HG03439 (cell line): ENCODE results near the gene IGFN1.
"Not testable (repeated sequence)": the region's sequence is repeated elsewhere in the genome, so short reads cannot be mapped to it uniquely, and the experiment has no call there.

Experiments used
- ATAC-seq: cut with Tn5 transposase; IDR thresholded peaks from one replicate; pipeline ENCODE4 v1.9.1; 2021; ENCODE audit warnings: mild to moderate bottlenecking, moderate library complexity; ENCODE audit not compliant: unreplicated experiment

IGFN1 gene

DNA sequence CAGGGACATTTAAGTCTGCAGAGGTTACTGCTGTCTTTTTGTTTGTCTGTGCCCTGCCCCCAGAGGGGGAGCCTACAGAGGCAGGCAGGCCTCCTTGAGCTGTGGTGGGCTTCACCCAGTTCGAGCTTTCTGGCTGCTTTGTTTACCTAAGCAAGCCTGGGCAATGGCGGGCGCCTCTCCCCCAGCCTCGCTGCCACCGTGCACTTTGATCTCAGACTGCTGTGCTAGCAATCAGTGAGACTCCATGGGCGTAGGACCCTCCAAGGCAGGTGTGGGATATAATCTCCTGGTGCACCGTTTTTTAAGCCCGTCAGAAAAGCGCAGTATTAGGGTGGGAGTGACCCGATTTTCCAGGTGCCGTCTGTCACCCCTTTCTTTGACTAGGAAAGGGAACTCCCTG, 49.0 kb downstream of the IGFN1 start:
- ATAC-seq = not testable (repeated sequence)

GRCh38 chr1:201240171-201240570, 49.5 kb downstream of the IGFN1 start:
- ATAC-seq = no peak

- no peak for ATAC-seq
These were observed 51.1 kb downstream of the IGFN1 start for GRCh38 chr1:201241736-201242135.

- ATAC-seq = no peak
These were observed 54.5 kb downstream of the IGFN1 start for GRCh38 chr1:201245082-201245481.

DNA sequence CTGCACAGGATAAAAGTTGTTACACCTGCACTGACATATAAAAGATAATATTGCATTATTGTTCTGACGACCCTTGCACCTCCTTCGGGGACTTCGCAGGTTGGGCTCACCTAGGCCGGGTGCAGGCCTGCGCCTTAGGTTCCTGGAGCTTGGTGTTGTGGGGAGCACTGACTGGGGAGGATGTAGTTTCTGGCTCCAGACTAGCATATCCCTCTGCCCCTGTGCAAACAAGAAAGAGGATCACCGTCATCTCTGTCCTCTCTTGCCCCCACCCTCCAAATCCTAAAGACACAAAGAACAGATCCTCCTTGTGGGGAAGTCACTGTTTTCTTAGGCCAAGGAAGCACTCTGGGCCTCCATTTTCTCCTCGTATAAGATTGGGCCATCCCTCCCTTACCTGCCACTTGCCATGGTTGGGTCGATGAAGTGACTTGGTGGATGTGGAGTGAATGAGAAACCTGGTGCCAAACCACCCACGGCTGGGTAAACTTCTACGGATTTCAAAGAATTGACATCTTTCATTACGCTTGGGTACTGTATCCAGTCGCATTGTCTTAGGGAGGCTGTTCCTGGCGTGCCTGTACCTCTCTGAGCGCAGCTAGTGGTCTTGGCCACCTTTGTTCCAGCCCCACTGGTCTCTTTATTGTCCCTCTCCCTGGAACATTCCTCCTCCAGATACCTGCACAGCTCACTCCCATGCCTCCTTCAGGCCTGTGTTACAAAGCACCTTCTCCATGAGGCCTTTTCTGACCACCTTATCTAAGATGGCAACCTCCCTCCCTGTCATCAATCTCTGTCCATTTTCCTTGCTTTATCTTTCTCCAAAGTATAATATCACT, 58.3 kb downstream of the IGFN1 start:
- no peak for ATAC-seq

- no peak for ATAC-seq
These were observed 59.8 kb downstream of the IGFN1 start for GRCh38 chr1:201250326-201251011.

GRCh38 chr1:201251411-201251810, 60.8 kb downstream of the IGFN1 start:
- ATAC-seq = no peak

DNA sequence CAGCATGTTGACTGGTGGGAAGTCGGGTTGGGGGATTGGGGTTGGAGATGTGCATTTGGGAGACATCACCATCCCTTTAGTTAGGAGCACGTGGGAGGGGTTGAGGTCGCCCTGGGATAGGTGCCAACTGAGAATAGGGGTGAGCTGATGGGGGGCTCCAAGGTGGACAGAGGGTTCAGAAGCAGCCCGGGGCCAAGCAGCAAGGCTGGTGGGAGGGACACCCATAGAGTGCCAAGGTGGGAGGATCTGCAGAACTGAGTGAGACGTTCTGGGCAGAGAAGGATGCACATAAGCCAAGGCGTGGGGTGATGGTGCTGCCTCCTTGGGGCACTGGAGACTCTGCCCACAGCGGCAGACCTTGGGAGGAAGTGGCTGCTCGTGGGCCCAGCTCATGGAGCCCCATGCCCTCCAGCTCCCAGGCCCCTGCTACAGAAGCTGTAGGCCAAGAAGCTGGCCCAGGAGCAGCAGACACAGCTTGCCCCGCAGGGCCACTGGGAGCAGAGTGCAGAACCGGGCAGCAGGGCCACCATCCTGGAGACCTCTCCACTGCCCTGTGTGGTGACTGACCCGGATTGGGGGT, 61.3 kb downstream of the IGFN1 start:
- no peak for ATAC-seq

DNA sequence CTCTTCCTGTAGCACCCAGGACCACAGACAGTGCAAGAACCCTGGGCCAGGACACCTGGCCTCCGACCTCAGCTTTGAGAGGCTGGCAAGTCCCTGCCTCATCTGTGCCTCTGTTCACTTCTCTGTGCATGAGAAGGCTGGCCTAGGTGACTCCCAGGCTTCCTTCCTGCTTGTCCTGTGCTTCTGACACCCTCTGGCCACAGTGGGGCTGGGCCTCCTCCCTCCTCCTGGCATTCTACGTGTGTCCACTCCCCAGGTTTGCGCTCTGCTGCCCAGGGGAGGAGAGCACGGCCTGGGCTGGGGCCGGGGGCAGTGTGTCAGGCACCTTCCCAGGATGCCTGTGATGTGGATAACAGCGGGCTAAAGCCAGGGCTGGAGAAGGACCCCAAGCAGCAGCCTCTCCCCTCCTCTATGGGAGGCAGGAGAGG, 62.3 kb downstream of the IGFN1 start:
- ATAC-seq = no peak

DNA sequence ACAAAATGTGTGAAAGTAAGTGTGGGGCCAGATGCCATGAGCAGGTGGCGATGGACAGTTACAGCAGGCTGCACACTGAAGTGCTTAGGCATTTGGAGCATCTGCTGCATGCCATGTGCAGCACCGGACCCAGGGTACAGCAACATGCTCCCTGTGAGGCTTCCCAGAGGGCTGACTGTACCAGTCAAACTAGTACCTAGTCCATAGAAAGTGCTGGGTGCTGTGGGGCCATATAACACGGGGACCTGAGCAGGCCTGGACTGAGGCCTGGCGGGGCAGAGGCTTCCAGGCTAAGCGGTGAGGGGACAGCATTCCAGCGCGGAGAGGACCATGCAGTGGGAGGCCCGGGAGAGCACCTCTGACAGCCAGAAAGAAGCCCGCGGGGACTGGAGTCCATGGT, 62.8 kb downstream of the IGFN1 start:
- ATAC-seq = no peak

GRCh38 chr1:201253906-201254624, 63.4 kb downstream of the IGFN1 start:
- ATAC-seq = no peak

- ATAC-seq = no peak
These were observed 64.2 kb downstream of the IGFN1 start for GRCh38 chr1:201254625-201255478.

GRCh38 chr1:201255479-201256362, 65.1 kb downstream of the IGFN1 start:
- ATAC-seq = no peak

GRCh38 chr1:201258132-201258531, 67.5 kb downstream of the IGFN1 start:
- not testable (repeated sequence) for ATAC-seq

GRCh38 chr1:201258763-201259230, 68.2 kb downstream of the IGFN1 start:
- ATAC-seq = no peak

- no peak for ATAC-seq
These were observed 69.0 kb downstream of the IGFN1 start for GRCh38 chr1:201259476-201260235.

- no peak for ATAC-seq
These were observed 69.6 kb downstream of the IGFN1 start for GRCh38 chr1:201260236-201260590.

DNA sequence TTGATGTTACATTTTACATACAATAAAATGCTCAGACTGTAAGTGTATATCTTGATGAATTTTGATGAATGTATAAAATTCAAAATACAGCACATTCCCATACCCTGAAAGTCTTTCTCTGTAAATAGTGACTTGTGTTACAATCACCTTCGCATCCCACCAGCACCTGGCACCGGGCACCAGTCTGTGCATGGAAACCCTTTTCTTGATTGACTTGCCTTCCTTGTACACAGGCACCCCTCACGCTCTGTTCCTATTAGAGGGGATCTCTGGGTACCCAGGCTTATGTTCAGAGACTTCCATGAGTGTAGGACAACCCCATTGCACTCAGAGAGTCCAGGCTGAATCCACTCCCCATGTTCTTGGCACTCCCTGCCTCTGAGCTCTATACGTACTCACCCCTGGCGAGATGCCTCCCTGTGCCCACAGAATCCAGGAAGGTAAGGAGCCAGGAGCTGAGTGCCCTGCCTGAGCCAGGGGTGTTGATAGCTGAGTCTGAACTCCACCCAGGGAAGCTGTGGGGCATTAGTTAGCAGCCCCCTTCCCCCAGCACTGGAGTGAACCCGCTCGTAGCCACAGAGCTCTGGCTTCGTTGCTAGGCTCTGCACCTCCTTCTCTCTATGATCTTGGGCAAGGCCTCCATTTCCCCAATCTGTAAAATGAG, 70.2 kb downstream of the IGFN1 start:
- ATAC-seq = no peak
